ENCODE results near the gene OSCP1. TPM values are rescaled to one million over a fixed set of nuclear protein-coding genes. Genes with fewer than 3 reads are reported as not detected.

The OSCP1 gene
- polyA plus RNA-seq, 1 of the 3 experiments (the other 2 are of a cell fraction): 11.9 TPM

GRCh38 chr1:36455386-36455785 is 5.1 kb upstream of the OSCP1 start:
- no peaks in the 10 kb centered on the region for H3K9me3 ChIP-seq
- H3K79me2 ChIP-seq (ENCODE audit: insufficient read depth): no peaks in the 10 kb centered on the region
- no peak overlapping the region for H3K27ac ChIP-seq (ENCODE audit: low read depth in 2 of 2, low read length in 1 of 2)
- no peaks in the 10 kb centered on the region for H3K27me3 ChIP-seq (ENCODE audit: insufficient read depth)
- peaks cover 37 to 41% of the 10 kb centered on the region in 2 experiments for H3K36me3 ChIP-seq (replicated peaks in 1 of 2; ENCODE audit: control insufficient read depth in 1 of 2, insufficient read depth in 2 of 2, low read length in 1 of 2)
- POLR2A ChIA-PET: no interaction called here
- H3K9ac ChIP-seq: no peak overlapping the region
- CTCF ChIA-PET: no interaction called here
- no peak overlapping the region for H2AFZ ChIP-seq (ENCODE audit: low read depth)
- H3K4me3 ChIP-seq (ENCODE audit: low read depth in 2 of 2, low read length in 1 of 2): no peak overlapping the region
- TF ChIP-seq YY1 (IDR thresholded peaks at IDR 0.05; ENCODE audit: low read depth) (no peak), USF1 (IDR thresholded peaks at IDR 0.05; ENCODE audit: borderline replicate concordance, low read depth) (no peak), MEF2A (IDR thresholded peaks at IDR 0.05; ENCODE audit: borderline replicate concordance, low read depth) (no peak), TCF12 (IDR thresholded peaks at IDR 0.05) (no peak), ZBTB33 (IDR thresholded peaks at IDR 0.05; ENCODE audit: borderline replicate concordance, low read depth) (no peak), NFIC (IDR thresholded peaks at IDR 0.05; ENCODE audit: borderline replicate concordance) (no peak), FOXM1 (IDR thresholded peaks at IDR 0.05; ENCODE audit: low read depth) (no peak), ELF1 (IDR thresholded peaks at IDR 0.05) (no peak), JUND (IDR thresholded peaks at IDR 0.05) (no peak), GABPA (IDR thresholded peaks at IDR 0.05; ENCODE audit: low read depth) (no peak), PBX3 (IDR thresholded peaks at IDR 0.05) (no peak), POLR2AphosphoS5 (IDR thresholded peaks at IDR 0.05; ENCODE audit: low read depth, low read length) (no peak)
- H3F3A ChIP-seq (replicated peaks; ENCODE audit: insufficient read depth): peaks cover 12% of the 10 kb centered on the region
- 87% methylated on average over 1 of the region's 1 CpG for WGBS (ENCODE audit: low lambda C conversion rate)
- H3K4me2 ChIP-seq: no peak overlapping the region
- H4K20me1 ChIP-seq (ENCODE audit: insufficient read depth): no peaks in the 10 kb centered on the region
- H3K4me1 ChIP-seq (ENCODE audit: control insufficient read depth in 1 of 2, insufficient read depth in 2 of 2, low read depth in 1 of 2, low read length in 1 of 2): peaks cover 0 to 5% of the 10 kb centered on the region in 2 experiments; a peak in 1 of 4 replicates
- DNase-seq: no peak
- H3K9me2 ChIP-seq: no peaks in the 10 kb centered on the region

GRCh38 chr1:36453600-36454388 is 3.5 kb upstream of the OSCP1 start:
- CTCF ChIA-PET: no interaction called here

More at GRCh38 chr1:36453600-36454388, 3.5 kb upstream of the OSCP1 start:
- Histone ChIP-seq H3F3A (replicated peaks; ENCODE audit: insufficient read depth) (peaks cover 12% of the 10 kb centered on the region), H3K36me3 (replicated peaks in 1 of 2; ENCODE audit: control insufficient read depth in 1 of 2, insufficient read depth in 2 of 2, low read length in 1 of 2) (peaks cover 31% of the 10 kb centered on the region in 2 experiments), H3K4me3 (ENCODE audit: low read depth in 2 of 2, low read length in 1 of 2) (no peak overlapping the region), H4K20me1 (ENCODE audit: insufficient read depth) (no peaks in the 10 kb centered on the region), H3K4me2 (no peak overlapping the region), H3K27me3 (ENCODE audit: insufficient read depth) (no peaks in the 10 kb centered on the region), H3K27ac (ENCODE audit: low read depth in 2 of 2, low read length in 1 of 2) (no peak overlapping the region), H3K9ac (no peak overlapping the region), H3K79me2 (ENCODE audit: insufficient read depth) (peaks cover 7% of the 10 kb centered on the region), H2AFZ (ENCODE audit: low read depth) (no peak overlapping the region), H3K4me1 (ENCODE audit: control insufficient read depth in 1 of 2, insufficient read depth in 2 of 2, low read depth in 1 of 2, low read length in 1 of 2) (peaks cover 0 to 5% of the 10 kb centered on the region in 2 experiments; a peak in 1 of 4 replicates), H3K9me3 (no peaks in the 10 kb centered on the region), H3K9me2 (no peaks in the 10 kb centered on the region)
- POLR2A ChIA-PET: interaction anchor here (1.8 kb wide), 1 partner anchor 10 kb away, joined by 4 read pairs; the partner anchor contains the start of gene MRPS15
- no peak for TF ChIP-seq CHD2 (IDR thresholded peaks at IDR 0.05; ENCODE audit: low read length, partially characterized antibody)
- TF ChIP-seq NRF1 (IDR thresholded peaks at IDR 0.05; ENCODE audit: low read depth, low read length): no peak
- TF ChIP-seq MEF2A (IDR thresholded peaks at IDR 0.05; ENCODE audit: borderline replicate concordance, low read depth): no peak
- TF ChIP-seq REST (IDR thresholded peaks at IDR 0.05; ENCODE audit: low read depth, low read length): no peak
- no peak for TF ChIP-seq FOXM1 (IDR thresholded peaks at IDR 0.05; ENCODE audit: low read depth)
- TF ChIP-seq RXRA (IDR thresholded peaks at IDR 0.05; ENCODE audit: borderline replicate concordance, low read depth): no peak
- DNase-seq: no peak
- 93% methylated on average over 6 of the region's 6 CpGs for WGBS (ENCODE audit: low lambda C conversion rate)

All from SK-N-SH (cell line).